K562 (cell line): Measurements from ENCODE around the gene IQCC. TPM values are rescaled to one million over a fixed set of nuclear protein-coding genes. Genes with fewer than 3 reads are reported as not detected.
A peak's percentile ranks its signal among the peaks of the same experiment; 100 is the strongest.

Experiments
- CBFA2T3 ChIP-seq: fragments of 450-650 bp; IDR thresholded peaks from 2 replicates; pipeline ENCODE4 v1.6.1; 2017
- CBX5 ChIP-seq: IDR thresholded peaks from 2 replicates; pipeline ENCODE4 v1.6.1; 2014; ENCODE audit warnings: low read depth, borderline replicate concordance
- DACH1 ChIP-seq: fragments of 450-650 bp; IDR thresholded peaks from 2 replicates; pipeline ENCODE4 v1.6.1; 2018; ENCODE audit not compliant: partially characterized antibody
- EHMT2 ChIP-seq: fragments of 450-650 bp; IDR thresholded peaks from 2 replicates; pipeline ENCODE4 v1.6.1; 2018; ENCODE audit warnings: antibody characterized with exemption
- MYC ChIP-seq, 2 experiments: fragments of 250-450 bp in 1 of 2; sonication (Bioruptor Pico) in 1 of 2; IDR thresholded peaks; 2 replicates each; pipeline versions ENCODE4 v1.5.1 to v1.6.1; 2012 to 2021; ENCODE audit warnings: low read depth in 2 of 2, borderline replicate concordance in 1 of 2, improper control_type of control experiment in 1 of 2, low read length in 1 of 2, mild to moderate bottlenecking in 1 of 2, moderate library complexity in 1 of 2
- NBN ChIP-seq: fragments of 450-650 bp; IDR thresholded peaks from 2 replicates; pipeline ENCODE4 v1.6.1; 2016; ENCODE audit warnings: low read depth, mild to moderate bottlenecking
- TBL1XR1 ChIP-seq, 2 experiments: IDR thresholded peaks; 2 replicates each; pipeline ENCODE4 v1.6.1; 2012; ENCODE audit warnings: improper control_type of control experiment in 2 of 2, low read length in 2 of 2, mild to moderate bottlenecking in 1 of 2
- polyA plus RNA-seq, 8 experiments: library from polyadenylated mRNA; depleted of rRNA in 4 of 8; stranded (reverse) in 5 of 8; unstranded in 3 of 8; fragments of >200 nt; fragmentation: Nextera tagmentation in 2 of 8; fragmentation: Illumina TruSeq in 1 of 8; extraction: Ambion mirVana in 2 of 8; extraction: Trizol in 1 of 8; gene quantifications; 2 replicates each; pipeline versions ENCODE4 v1.2.1 to v1.2.3, GENCODE V29; 2011 to 2014; ENCODE audit warnings: inconsistent platforms in 1 of 8, missing spikeins in 1 of 8
- total RNA-seq, 7 experiments: library from RNA; depleted of rRNA in 6 of 7; stranded (reverse); fragments of >200 nt in 6 of 7; fragmentation: Illumina TruSeq in 2 of 7; extraction: Trizol in 2 of 7; gene quantifications; 2 replicates each; pipeline versions ENCODE4 v1.2.1 to v1.2.3, GENCODE V29; 2011 to 2021; ENCODE audit warnings: low replicate concordance in 1 of 7
- TF ChIP-seq, protein P1 (sequence below): fragments of 250-450 bp; sonication (Bioruptor Pico); IDR thresholded peaks from 2 replicates; pipeline ENCODE4 v1.5.0; 2022; ENCODE audit warnings: mild to moderate bottlenecking
- TF ChIP-seq, protein P2 (sequence below): fragments of 450-650 bp; IDR thresholded peaks from 2 replicates; pipeline ENCODE4 v1.6.1; 2016
- TF ChIP-seq, protein P3 (sequence below): sonication (generic); formaldehyde crosslinking; IDR thresholded peaks from 2 replicates; pipeline ENCODE4 v1.8.0; 2022; ENCODE audit warnings: mild to moderate bottlenecking, missing genetic modification reagents
- TF ChIP-seq, protein P4 (sequence below): fragments of 150-350 bp; conservative IDR thresholded peaks from 2 replicates; pipeline ENCODE4 v1.6.1; 2014; ENCODE audit warnings: low read length
- TF ChIP-seq, protein P5 (sequence below): sonication (generic); formaldehyde crosslinking; IDR thresholded peaks from 2 replicates; pipeline ENCODE4 v1.8.0; 2022; ENCODE audit warnings: missing genetic modification reagents, mild to moderate bottlenecking, borderline replicate concordance

IQCC gene
- total and polyA plus RNA-seq, 9 of the 15 experiments (the other 6 are each of a cell fraction or from before 2014, with no cell fraction given), result 8.1 to 16.5 (median 10.7) TPM

DNA sequence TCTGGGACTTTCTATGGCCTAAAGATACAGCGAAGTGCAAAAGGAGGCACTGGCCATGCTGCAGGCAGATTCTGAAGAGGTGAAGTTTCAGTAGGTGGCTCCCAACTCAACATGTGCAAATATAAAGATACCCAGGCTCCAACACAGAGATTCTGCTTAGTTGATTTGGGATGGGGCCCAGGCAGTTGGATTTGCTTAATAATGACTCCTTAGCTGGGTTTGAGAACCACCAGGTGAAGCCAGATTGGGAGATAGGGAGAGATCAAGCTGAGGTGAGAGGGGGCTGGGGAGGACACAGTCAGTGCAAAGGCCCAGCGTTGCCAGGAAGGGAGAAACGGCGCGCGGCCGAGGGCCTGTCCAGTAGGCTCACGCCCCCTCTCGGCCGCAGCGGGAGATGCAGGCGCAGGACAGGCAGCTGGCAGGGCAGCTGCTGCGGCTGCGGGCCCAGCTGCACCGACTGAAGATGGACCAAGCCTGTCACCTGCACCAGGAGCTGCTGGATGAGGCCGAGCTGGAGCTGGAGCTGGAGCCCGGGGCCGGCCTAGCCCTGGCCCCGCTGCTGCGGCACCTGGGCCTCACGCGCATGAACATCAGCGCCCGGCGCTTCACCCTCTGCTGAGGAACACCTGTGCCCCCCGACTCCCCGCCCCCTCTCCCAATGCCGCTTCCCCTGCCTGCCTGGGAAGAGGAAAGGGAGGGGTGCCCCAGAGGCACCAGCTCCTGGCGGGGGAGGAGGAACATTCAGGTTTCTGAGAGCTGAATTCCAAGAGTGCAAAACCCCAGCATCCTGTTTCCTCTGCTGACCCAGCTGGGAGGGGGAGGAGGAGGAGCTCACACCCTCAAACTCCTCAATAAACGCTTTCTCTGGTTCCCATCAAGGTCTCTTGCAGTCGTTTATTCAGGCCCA, 42.8 kb downstream of the IQCC start (continued):
- TF ChIP-seq DACH1, result peak; percentile 72
- 0 out of 2 replicates have a peak, but pooled peaks have one; percentile 40 for TF ChIP-seq CBX5
- TF ChIP-seq MYC (IDR thresholded peaks at IDR 0.05; ENCODE audit: low read depth, low read length), result peak; percentile 82
- no peak for TF ChIP-seq MYC (CRISPR knock-in tag; IDR thresholded peaks at IDR 0.05; ENCODE audit: borderline replicate concordance, low read depth)
- TF ChIP-seq NBN, result peak; percentile 72; the same call in 1 of the 2 replicates
- TF ChIP-seq, protein P1, sequence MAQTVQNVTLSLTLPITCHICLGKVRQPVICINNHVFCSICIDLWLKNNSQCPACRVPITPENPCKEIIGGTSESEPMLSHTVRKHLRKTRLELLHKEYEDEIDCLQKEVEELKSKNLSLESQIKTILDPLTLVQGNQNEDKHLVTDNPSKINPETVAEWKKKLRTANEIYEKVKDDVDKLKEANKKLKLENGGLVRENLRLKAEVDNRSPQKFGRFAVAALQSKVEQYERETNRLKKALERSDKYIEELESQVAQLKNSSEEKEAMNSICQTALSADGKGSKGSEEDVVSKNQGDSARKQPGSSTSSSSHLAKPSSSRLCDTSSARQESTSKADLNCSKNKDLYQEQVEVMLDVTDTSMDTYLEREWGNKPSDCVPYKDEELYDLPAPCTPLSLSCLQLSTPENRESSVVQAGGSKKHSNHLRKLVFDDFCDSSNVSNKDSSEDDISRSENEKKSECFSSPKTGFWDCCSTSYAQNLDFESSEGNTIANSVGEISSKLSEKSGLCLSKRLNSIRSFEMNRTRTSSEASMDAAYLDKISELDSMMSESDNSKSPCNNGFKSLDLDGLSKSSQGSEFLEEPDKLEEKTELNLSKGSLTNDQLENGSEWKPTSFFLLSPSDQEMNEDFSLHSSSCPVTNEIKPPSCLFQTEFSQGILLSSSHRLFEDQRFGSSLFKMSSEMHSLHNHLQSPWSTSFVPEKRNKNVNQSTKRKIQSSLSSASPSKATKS (CRISPR knock-in tag), result no peak
- peak; percentile 79 for TF ChIP-seq CBFA2T3
- TF ChIP-seq, protein P2, sequence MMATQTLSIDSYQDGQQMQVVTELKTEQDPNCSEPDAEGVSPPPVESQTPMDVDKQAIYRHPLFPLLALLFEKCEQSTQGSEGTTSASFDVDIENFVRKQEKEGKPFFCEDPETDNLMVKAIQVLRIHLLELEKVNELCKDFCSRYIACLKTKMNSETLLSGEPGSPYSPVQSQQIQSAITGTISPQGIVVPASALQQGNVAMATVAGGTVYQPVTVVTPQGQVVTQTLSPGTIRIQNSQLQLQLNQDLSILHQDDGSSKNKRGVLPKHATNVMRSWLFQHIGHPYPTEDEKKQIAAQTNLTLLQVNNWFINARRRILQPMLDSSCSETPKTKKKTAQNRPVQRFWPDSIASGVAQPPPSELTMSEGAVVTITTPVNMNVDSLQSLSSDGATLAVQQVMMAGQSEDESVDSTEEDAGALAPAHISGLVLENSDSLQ, result peak; percentile 5; the same call in 1 of the 2 replicates
- TF ChIP-seq, protein P3, sequence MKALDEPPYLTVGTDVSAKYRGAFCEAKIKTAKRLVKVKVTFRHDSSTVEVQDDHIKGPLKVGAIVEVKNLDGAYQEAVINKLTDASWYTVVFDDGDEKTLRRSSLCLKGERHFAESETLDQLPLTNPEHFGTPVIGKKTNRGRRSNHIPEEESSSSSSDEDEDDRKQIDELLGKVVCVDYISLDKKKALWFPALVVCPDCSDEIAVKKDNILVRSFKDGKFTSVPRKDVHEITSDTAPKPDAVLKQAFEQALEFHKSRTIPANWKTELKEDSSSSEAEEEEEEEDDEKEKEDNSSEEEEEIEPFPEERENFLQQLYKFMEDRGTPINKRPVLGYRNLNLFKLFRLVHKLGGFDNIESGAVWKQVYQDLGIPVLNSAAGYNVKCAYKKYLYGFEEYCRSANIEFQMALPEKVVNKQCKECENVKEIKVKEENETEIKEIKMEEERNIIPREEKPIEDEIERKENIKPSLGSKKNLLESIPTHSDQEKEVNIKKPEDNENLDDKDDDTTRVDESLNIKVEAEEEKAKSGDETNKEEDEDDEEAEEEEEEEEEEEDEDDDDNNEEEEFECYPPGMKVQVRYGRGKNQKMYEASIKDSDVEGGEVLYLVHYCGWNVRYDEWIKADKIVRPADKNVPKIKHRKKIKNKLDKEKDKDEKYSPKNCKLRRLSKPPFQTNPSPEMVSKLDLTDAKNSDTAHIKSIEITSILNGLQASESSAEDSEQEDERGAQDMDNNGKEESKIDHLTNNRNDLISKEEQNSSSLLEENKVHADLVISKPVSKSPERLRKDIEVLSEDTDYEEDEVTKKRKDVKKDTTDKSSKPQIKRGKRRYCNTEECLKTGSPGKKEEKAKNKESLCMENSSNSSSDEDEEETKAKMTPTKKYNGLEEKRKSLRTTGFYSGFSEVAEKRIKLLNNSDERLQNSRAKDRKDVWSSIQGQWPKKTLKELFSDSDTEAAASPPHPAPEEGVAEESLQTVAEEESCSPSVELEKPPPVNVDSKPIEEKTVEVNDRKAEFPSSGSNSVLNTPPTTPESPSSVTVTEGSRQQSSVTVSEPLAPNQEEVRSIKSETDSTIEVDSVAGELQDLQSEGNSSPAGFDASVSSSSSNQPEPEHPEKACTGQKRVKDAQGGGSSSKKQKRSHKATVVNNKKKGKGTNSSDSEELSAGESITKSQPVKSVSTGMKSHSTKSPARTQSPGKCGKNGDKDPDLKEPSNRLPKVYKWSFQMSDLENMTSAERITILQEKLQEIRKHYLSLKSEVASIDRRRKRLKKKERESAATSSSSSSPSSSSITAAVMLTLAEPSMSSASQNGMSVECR (CRISPR knock-in tag), result 0 out of 2 replicates have a peak, but pooled peaks have one; percentile 26
- TF ChIP-seq, protein P4, sequence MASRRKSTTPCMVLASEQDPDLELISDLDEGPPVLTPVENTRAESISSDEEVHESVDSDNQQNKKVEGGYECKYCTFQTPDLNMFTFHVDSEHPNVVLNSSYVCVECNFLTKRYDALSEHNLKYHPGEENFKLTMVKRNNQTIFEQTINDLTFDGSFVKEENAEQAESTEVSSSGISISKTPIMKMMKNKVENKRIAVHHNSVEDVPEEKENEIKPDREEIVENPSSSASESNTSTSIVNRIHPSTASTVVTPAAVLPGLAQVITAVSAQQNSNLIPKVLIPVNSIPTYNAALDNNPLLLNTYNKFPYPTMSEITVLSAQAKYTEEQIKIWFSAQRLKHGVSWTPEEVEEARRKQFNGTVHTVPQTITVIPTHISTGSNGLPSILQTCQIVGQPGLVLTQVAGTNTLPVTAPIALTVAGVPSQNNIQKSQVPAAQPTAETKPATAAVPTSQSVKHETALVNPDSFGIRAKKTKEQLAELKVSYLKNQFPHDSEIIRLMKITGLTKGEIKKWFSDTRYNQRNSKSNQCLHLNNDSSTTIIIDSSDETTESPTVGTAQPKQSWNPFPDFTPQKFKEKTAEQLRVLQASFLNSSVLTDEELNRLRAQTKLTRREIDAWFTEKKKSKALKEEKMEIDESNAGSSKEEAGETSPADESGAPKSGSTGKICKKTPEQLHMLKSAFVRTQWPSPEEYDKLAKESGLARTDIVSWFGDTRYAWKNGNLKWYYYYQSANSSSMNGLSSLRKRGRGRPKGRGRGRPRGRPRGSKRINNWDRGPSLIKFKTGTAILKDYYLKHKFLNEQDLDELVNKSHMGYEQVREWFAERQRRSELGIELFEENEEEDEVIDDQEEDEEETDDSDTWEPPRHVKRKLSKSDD, result 0 out of 2 replicates have a peak, but pooled peaks have one; percentile 19
- TF ChIP-seq, protein P5, sequence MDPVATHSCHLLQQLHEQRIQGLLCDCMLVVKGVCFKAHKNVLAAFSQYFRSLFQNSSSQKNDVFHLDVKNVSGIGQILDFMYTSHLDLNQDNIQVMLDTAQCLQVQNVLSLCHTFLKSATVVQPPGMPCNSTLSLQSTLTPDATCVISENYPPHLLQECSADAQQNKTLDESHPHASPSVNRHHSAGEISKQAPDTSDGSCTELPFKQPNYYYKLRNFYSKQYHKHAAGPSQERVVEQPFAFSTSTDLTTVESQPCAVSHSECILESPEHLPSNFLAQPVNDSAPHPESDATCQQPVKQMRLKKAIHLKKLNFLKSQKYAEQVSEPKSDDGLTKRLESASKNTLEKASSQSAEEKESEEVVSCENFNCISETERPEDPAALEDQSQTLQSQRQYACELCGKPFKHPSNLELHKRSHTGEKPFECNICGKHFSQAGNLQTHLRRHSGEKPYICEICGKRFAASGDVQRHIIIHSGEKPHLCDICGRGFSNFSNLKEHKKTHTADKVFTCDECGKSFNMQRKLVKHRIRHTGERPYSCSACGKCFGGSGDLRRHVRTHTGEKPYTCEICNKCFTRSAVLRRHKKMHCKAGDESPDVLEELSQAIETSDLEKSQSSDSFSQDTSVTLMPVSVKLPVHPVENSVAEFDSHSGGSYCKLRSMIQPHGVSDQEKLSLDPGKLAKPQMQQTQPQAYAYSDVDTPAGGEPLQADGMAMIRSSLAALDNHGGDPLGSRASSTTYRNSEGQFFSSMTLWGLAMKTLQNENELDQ (CRISPR knock-in tag), result no peak
- no peak for TF ChIP-seq TBL1XR1 (IDR thresholded peaks at IDR 0.05; ENCODE audit: low read length in 2 of 2)
- TF ChIP-seq EHMT2, result 0 out of 2 replicates have a peak, but pooled peaks have one; percentile 40
